Epithelial cell of prostate (primary cell): Measurements from ENCODE around the gene AFF4.

ENCODE experiments used
- DNase-seq: peaks from one replicate; pipeline ENCODE4 v3.0.0-alpha.2; 2011; ENCODE audit warnings: low read depth, low spot score
- H3K27ac ChIP-seq: fragments of 450-650 bp; 2 replicates; pipeline ENCODE4 v1.5.1; 2017; ENCODE audit warnings: mild to moderate bottlenecking

Gene AFF4

GRCh38 chr5:132831095-132831860, 132.2 kb downstream of the AFF4 start:
- H3K27ac ChIP-seq: no peak overlapping the region
- DNase-seq: no peak

GRCh38 chr5:132830436-132831094, 132.9 kb downstream of the AFF4 start, which contains the start of gene SHROOM1:
Gene SHROOM1 (minus strand): TSS chr5:132830647. CDS start chr5:132826140, 4,507 bp downstream.
- no peak for DNase-seq
- H3K27ac ChIP-seq: no peak within 1 kb of the TSS

- H3K27ac ChIP-seq: no peak overlapping the region
- no peak for DNase-seq
Observed at GRCh38 chr5:132829742-132830435, 133.5 kb downstream of the AFF4 start.

- no peak for DNase-seq
- H3K27ac ChIP-seq: no peak overlapping the region
Observed at GRCh38 chr5:132828846-132829494, 134.5 kb downstream of the AFF4 start.

- no peak overlapping the region for H3K27ac ChIP-seq
- DNase-seq: no peak
Observed at GRCh38 chr5:132827943-132828673, 135.3 kb downstream of the AFF4 start.

- no peak overlapping the region for H3K27ac ChIP-seq
- DNase-seq: no peak
Observed at GRCh38 chr5:132826424-132827082, 136.9 kb downstream of the AFF4 start.

- H3K27ac ChIP-seq: no peak overlapping the region
- DNase-seq: no peak
Observed at GRCh38 chr5:132825834-132826391, 137.5 kb downstream of the AFF4 start.
